Non-pigmented ciliary epithelial cell (primary cell): ENCODE data around the gene ZNF507.

Source experiments
- DNase-seq: peaks from one replicate; pipeline ENCODE4 v3.0.0-alpha.2; 2010; ENCODE audit warnings: low read depth

ZNF507 gene

GRCh38 chr19:32345261-32346207 lies at the start of gene ZNF507:
Gene ZNF507 (plus strand): TSS chr19:32345610. CDS start chr19:32352831, 7,221 bp downstream.
- DNase-seq = no peak

GRCh38 chr19:32296694-32297093 lies 48.7 kb upstream of the ZNF507 start:
- no peak for DNase-seq

GRCh38 chr19:32302778-32303177 lies 42.6 kb upstream of the ZNF507 start:
- DNase-seq = no peak

GRCh38 chr19:32303193-32303592 lies 42.2 kb upstream of the ZNF507 start:
- no peak for DNase-seq

GRCh38 chr19:32307591-32307990 lies 37.8 kb upstream of the ZNF507 start:
- no peak for DNase-seq

- no peak for DNase-seq
Measured at GRCh38 chr19:32308431-32309077, 36.9 kb upstream of the ZNF507 start.

GRCh38 chr19:32309711-32310390 lies 35.6 kb upstream of the ZNF507 start:
- DNase-seq = no peak

- DNase-seq = no peak
Measured at GRCh38 chr19:32311371-32311770, 34.0 kb upstream of the ZNF507 start.

GRCh38 chr19:32313569-32314265 lies 31.7 kb upstream of the ZNF507 start:
- DNase-seq = no peak

- DNase-seq = no peak
Measured at GRCh38 chr19:32316034-32316433, 29.4 kb upstream of the ZNF507 start.

GRCh38 chr19:32317086-32317485 lies 28.3 kb upstream of the ZNF507 start:
- no peak for DNase-seq

- DNase-seq = no peak
Measured at GRCh38 chr19:32318884-32319520, 26.4 kb upstream of the ZNF507 start.

GRCh38 chr19:32322541-32322940 lies 22.9 kb upstream of the ZNF507 start:
- no peak for DNase-seq

GRCh38 chr19:32324631-32325285 lies 20.7 kb upstream of the ZNF507 start:
- no peak for DNase-seq

- DNase-seq = no peak
Measured at GRCh38 chr19:32330213-32330857, 15.1 kb upstream of the ZNF507 start.

GRCh38 chr19:32333227-32333626 lies 12.2 kb upstream of the ZNF507 start:
- no peak for DNase-seq

GRCh38 chr19:32336259-32337083 lies 8.9 kb upstream of the ZNF507 start:
- no peak for DNase-seq

- no peak for DNase-seq
Measured at GRCh38 chr19:32337084-32337808, 8.2 kb upstream of the ZNF507 start.

- no peak for DNase-seq
Measured at GRCh38 chr19:32339423-32339822, 6.0 kb upstream of the ZNF507 start.
